Measurements from ENCODE around the gene DHRS11. TPM values are rescaled to one million over a fixed set of nuclear protein-coding genes. Genes with fewer than 3 reads are reported as not detected.

Gene DHRS11
- total RNA-seq (1 to 10 TPM; 2.9 to 4.0 TPM), total RNA-seq (1.9 to 17.2 (median 7.0) reads per million in 172 experiments)
- polyA plus RNA-seq (2013, experiment 1 of 2): 3.4 TPM
- 4.0 TPM for polyA plus RNA-seq (2013, experiment 2 of 2)

- ChIA-PET CTCF (no interaction called here), POLR2A (interaction anchor here (0.9 to 2.7 kb wide), 3 partner anchors 10 to 56 kb away, joined by 3 to 28 read pairs (median 4); partner anchors contain the start of gene MRM1)
- peaks cover 28% of the 10 kb centered on the region for H3K4me1 Mint-ChIP-seq (ENCODE audit: low read depth)
- peak within 1 kb of the TSS; percentile 87 for H3K4me3 Mint-ChIP-seq
- intact Hi-C loops (cut with DNase I, micrococcal nuclease): loop anchor here (2.0 to 5.0 kb wide), 4 partner anchors 44 to 104 kb away; partner anchors contain the start of genes GGNBP2 (in 1 of the 2), MYO19 (in 1 of the 2), PIGW (in 1 of the 2) and ZNHIT3 (in 1 of the 2)
- H3K27ac Mint-ChIP-seq: peak within 1 kb of the TSS; percentile 67
- no peaks in the 10 kb centered on the region for H3K27me3 Mint-ChIP-seq
- no peaks in the 10 kb centered on the region for H3K9me3 Mint-ChIP-seq
- peak within 1 kb of the TSS in 1 of 2 donors; percentile 30 for H3K27ac ChIP-seq (ENCODE audit: low read depth in 1 of 2, low read length in 2 of 2)
- H3K36me3 Mint-ChIP-seq (ENCODE audit: low read depth): peaks cover 42% of the 10 kb centered on the region
- peaks cover 27% of the 10 kb centered on the region for H3K36me3 ChIP-seq (ENCODE audit: insufficient read depth, low read length)
- peak within 1 kb of the TSS; percentile 61 for H3K4me3 ChIP-seq (ENCODE audit: low read length)
- DNase-seq (peak; percentile 48 to 83 (median 72)), ATAC-seq (ENCODE audit: poor library complexity) (peak; percentile 88)
- TF ChIP-seq, protein P1, sequence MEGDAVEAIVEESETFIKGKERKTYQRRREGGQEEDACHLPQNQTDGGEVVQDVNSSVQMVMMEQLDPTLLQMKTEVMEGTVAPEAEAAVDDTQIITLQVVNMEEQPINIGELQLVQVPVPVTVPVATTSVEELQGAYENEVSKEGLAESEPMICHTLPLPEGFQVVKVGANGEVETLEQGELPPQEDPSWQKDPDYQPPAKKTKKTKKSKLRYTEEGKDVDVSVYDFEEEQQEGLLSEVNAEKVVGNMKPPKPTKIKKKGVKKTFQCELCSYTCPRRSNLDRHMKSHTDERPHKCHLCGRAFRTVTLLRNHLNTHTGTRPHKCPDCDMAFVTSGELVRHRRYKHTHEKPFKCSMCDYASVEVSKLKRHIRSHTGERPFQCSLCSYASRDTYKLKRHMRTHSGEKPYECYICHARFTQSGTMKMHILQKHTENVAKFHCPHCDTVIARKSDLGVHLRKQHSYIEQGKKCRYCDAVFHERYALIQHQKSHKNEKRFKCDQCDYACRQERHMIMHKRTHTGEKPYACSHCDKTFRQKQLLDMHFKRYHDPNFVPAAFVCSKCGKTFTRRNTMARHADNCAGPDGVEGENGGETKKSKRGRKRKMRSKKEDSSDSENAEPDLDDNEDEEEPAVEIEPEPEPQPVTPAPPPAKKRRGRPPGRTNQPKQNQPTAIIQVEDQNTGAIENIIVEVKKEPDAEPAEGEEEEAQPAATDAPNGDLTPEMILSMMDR (IDR thresholded peaks at IDR 0.05): no peak
- H3K9me3 ChIP-seq (ENCODE audit: control insufficient read depth in 1 of 2, insufficient read depth in 1 of 2, low read length in 2 of 2): no peaks in the 10 kb centered on the region
- H3K27me3 ChIP-seq (ENCODE audit: control insufficient read depth in 1 of 2, insufficient read depth in 2 of 2, low read length in 2 of 2): no peaks in the 10 kb centered on the region
- peaks cover 18% of the 10 kb centered on the region for H3K4me1 ChIP-seq (ENCODE audit: insufficient read depth, low read length)
Observed at GRCh38 chr17:36591434-36592315, at the start of gene DHRS11. Gene DHRS11 (plus strand): TSS chr17:36591879. CDS start chr17:36592010, 131 bp downstream.

GRCh38 chr17:36542755-36543154 is 48.9 kb upstream of the DHRS11 start:
- Mint-ChIP-seq H3K4me1 (ENCODE audit: low read depth) (peaks cover 32% of the 10 kb centered on the region), H3K36me3 (ENCODE audit: low read depth) (peaks cover 38% of the 10 kb centered on the region)

DNA sequence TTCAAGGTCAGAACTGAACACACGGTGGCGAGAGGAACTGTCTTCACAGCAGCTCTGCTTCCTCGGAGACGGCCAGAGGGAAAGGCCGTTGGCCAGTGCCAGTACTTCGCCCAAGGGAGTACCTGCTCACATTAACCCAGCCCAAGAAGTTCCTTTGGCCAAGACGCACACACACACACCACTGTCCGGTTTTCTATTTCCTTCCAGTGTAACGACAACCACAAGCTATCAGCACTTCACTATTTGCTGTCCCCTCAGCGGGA is 47.7 kb upstream of the DHRS11 start:
- ChIA-PET CTCF (interaction anchor here (0.8 to 2.1 kb wide), 4 partner anchors 8 to 61 kb away, joined by 3 to 18 read pairs (median 4); partner anchors contain the start of genes MYO19 and PIGW), POLR2A (interaction anchor here (0.9 to 4.0 kb wide), 4 partner anchors 9 to 735 kb away, joined by 3 to 145 read pairs (median 30); partner anchors contain the start of genes MRM1, MYO19, PIGW and TAF15)
- Mint-ChIP-seq H3K4me1 (ENCODE audit: low read depth) (peaks cover 42% of the 10 kb centered on the region), H3K36me3 (ENCODE audit: low read depth) (peaks cover 42% of the 10 kb centered on the region), H3K27me3 (no peaks in the 10 kb centered on the region), H3K4me3 (peak overlapping the region; percentile 99), H3K9me3 (no peaks in the 10 kb centered on the region), H3K27ac (peak overlapping the region; percentile 97)
- Histone ChIP-seq H3K27ac (ENCODE audit: low read depth in 1 of 2, low read length in 2 of 2) (peak overlapping the region; percentile 96 to 99), H3K36me3 (ENCODE audit: insufficient read depth, low read length) (peaks cover 6% of the 10 kb centered on the region), H3K27me3 (ENCODE audit: control insufficient read depth in 1 of 2, insufficient read depth in 2 of 2, low read length in 2 of 2) (no peaks in the 10 kb centered on the region), H3K4me3 (ENCODE audit: low read length) (peak overlapping the region; percentile 99), H3K9me3 (ENCODE audit: control insufficient read depth in 1 of 2, insufficient read depth in 1 of 2, low read length in 2 of 2) (no peaks in the 10 kb centered on the region), H3K4me1 (ENCODE audit: insufficient read depth, low read length) (peaks cover 29% of the 10 kb centered on the region)
- TF ChIP-seq, protein P1 (IDR thresholded peaks at IDR 0.05): no peak
- DNase-seq (peak in 6 of 14 experiments; percentile 4 to 61 (median 19)), ATAC-seq (ENCODE audit: poor library complexity) (no peak)
- intact Hi-C loops (cut with DNase I, micrococcal nuclease): loop anchor here in 1 of 2 experiments (1.0 to 5.0 kb wide), 5 partner anchors 9 to 405 kb away; partner anchors contain the start of genes AATF, DHRS11 and ZNHIT3

More at GRCh38 chr17:36542755-36543154, 48.9 kb upstream of the DHRS11 start:
- Histone ChIP-seq H3K9me3 (ENCODE audit: control insufficient read depth in 1 of 2, insufficient read depth in 1 of 2, low read length in 2 of 2) (no peaks in the 10 kb centered on the region), H3K4me1 (ENCODE audit: insufficient read depth, low read length) (peaks cover 22% of the 10 kb centered on the region), H3K36me3 (ENCODE audit: insufficient read depth, low read length) (peaks cover 8% of the 10 kb centered on the region), H3K27me3 (ENCODE audit: control insufficient read depth in 1 of 2, insufficient read depth in 2 of 2, low read length in 2 of 2) (no peaks in the 10 kb centered on the region), H3K4me3 (ENCODE audit: low read length) (no peak overlapping the region), H3K27ac (ENCODE audit: low read depth in 1 of 2, low read length in 2 of 2) (no peak overlapping the region)
- Mint-ChIP-seq H3K9me3 (no peaks in the 10 kb centered on the region), H3K27ac (peak overlapping the region; percentile 97), H3K4me3 (peak overlapping the region; percentile 48), H3K27me3 (no peaks in the 10 kb centered on the region)
- ATAC-seq (ENCODE audit: poor library complexity) (no peak), DNase-seq (no peak)
- TF ChIP-seq, protein P1 (IDR thresholded peaks at IDR 0.05): no peak
- POLR2A ChIA-PET: no interaction called here
- intact Hi-C loops (cut with DNase I, micrococcal nuclease): loop anchor here in 1 of 2 experiments (5.0 kb wide), 1 partner anchor 180 kb away; no protein-coding TSS in a partner anchor
- CTCF ChIA-PET: interaction anchor here (2.1 kb wide), 1 partner anchor 8 kb away, joined by 18 read pairs; the partner anchor contains the start of genes MYO19 and PIGW
